Esophagus muscularis mucosa (tissue), 3 donors: ENCODE results near the gene HMGN2.

Source experiments
- POLR2A ChIP-seq: fragments of 450-650 bp; IDR thresholded peaks from one replicate; pipeline ENCODE4 v1.6.1; 2017; ENCODE audit warnings: antibody characterized with exemption, moderate library complexity, mild to moderate bottlenecking, low read depth
- POLR2AphosphoS5 ChIP-seq, 2 donors: sonication (generic); formaldehyde crosslinking; IDR thresholded peaks; one replicate each; pipeline ENCODE4 v1.6.1; 2017; ENCODE audit warnings: antibody characterized with exemption in 2 of 2
- TF ChIP-seq, protein P1 (sequence below), 3 experiments: fragments of 200-600 bp in 2 of 3; fragments of 450-650 bp in 1 of 3; sonication (generic) in 2 of 3; IDR thresholded peaks; one replicate each; pipeline ENCODE4 v1.5.1; 2017 to 2019; ENCODE audit warnings: antibody characterized with exemption in 3 of 3, mild to moderate bottlenecking in 2 of 3, moderate library complexity in 1 of 3

DNA sequence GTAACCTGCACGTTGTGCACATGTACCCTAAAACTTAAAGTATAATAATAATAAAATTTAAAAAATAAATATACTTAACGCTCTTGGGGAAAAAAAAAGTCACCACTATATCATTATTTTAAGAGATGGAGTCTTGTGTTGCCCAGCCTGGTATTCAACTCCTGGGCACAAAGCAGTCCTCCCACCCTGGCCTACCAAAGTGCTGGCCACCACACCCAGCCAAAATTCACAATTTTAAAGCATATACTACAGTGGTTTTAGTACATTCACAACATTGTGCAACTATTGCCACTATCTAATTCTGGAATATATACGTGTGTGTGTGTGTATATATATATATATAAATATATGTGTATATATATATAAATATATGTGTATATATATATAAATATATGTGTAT lies 5.9 kb downstream of the HMGN2 start:
- TF ChIP-seq, protein P1, sequence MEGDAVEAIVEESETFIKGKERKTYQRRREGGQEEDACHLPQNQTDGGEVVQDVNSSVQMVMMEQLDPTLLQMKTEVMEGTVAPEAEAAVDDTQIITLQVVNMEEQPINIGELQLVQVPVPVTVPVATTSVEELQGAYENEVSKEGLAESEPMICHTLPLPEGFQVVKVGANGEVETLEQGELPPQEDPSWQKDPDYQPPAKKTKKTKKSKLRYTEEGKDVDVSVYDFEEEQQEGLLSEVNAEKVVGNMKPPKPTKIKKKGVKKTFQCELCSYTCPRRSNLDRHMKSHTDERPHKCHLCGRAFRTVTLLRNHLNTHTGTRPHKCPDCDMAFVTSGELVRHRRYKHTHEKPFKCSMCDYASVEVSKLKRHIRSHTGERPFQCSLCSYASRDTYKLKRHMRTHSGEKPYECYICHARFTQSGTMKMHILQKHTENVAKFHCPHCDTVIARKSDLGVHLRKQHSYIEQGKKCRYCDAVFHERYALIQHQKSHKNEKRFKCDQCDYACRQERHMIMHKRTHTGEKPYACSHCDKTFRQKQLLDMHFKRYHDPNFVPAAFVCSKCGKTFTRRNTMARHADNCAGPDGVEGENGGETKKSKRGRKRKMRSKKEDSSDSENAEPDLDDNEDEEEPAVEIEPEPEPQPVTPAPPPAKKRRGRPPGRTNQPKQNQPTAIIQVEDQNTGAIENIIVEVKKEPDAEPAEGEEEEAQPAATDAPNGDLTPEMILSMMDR (IDR thresholded peaks at IDR 0.05), result no peak
- no peak for TF ChIP-seq POLR2AphosphoS5 (IDR thresholded peaks at IDR 0.05)
- no peak for TF ChIP-seq POLR2A
